Progenitor cell of endocrine pancreas (in vitro differentiated cells): ENCODE data around the gene STK10. TPM values are rescaled to one million over a fixed set of nuclear protein-coding genes. Genes with fewer than 3 reads are reported as not detected.

Experiments used
- DNase-seq: peaks from one replicate; pipeline ENCODE4 v3.0.0; 2021; ENCODE audit warnings: low spot score; ENCODE audit not compliant: unreplicated experiment
- H3K27ac Mint-ChIP-seq: 2 replicates; pipeline ENCODE4 v1.8.0; 2021; ENCODE audit warnings: mild to moderate bottlenecking, moderate library complexity, mixed read lengths
- H3K27me3 Mint-ChIP-seq: 2 replicates; pipeline ENCODE4 v1.8.0; 2021; ENCODE audit warnings: mixed read lengths
- H3K36me3 Mint-ChIP-seq: 2 replicates; pipeline ENCODE4 v1.8.0; 2022; ENCODE audit warnings: mixed read lengths; ENCODE audit not compliant: insufficient read depth
- H3K4me1 Mint-ChIP-seq: 2 replicates; pipeline ENCODE4 v1.8.0; 2021; ENCODE audit warnings: low read depth, mixed read lengths
- H3K4me3 Mint-ChIP-seq: 2 replicates; pipeline ENCODE4 v1.8.0; 2021; ENCODE audit warnings: low read depth, mild to moderate bottlenecking, moderate library complexity, mixed read lengths
- H3K9me3 Mint-ChIP-seq: 2 replicates; pipeline ENCODE4 v1.8.0; 2021; ENCODE audit warnings: low read depth, mixed read lengths
- CTCF ChIP-seq: fragments of 200-600 bp; sonication (generic); IDR thresholded peaks from one replicate; pipeline ENCODE4 v1.5.0; 2021; ENCODE audit warnings: antibody characterized with exemption, mild to moderate bottlenecking; ENCODE audit not compliant: unreplicated experiment
- total RNA-seq: library from RNA; stranded (reverse); gene quantifications from 2 replicates; pipeline ENCODE4 v1.2.1, GENCODE V29; 2021

The STK10 gene
- total RNA-seq, 1 donor from 2014 or later, result 18.1 TPM

- no peak for TF ChIP-seq CTCF
- Mint-ChIP-seq H3K36me3 (no peaks in the 10 kb centered on the region), H3K4me3 (peak overlapping the region; percentile 83), H3K4me1 (peaks cover 10% of the 10 kb centered on the region), H3K9me3 (no peaks in the 10 kb centered on the region), H3K27ac (peak overlapping the region; percentile 59), H3K27me3 (peaks cover 24% of the 10 kb centered on the region)
- no peak for DNase-seq
These were observed 649 bp downstream of the STK10 start for GRCh38 chr5:172187118-172188032.

- no peaks in the 10 kb centered on the region for H3K9me3 Mint-ChIP-seq
- no peak for TF ChIP-seq CTCF
- H3K4me3 Mint-ChIP-seq, result no peak overlapping the region
- no peaks in the 10 kb centered on the region for H3K36me3 Mint-ChIP-seq
- no peak for DNase-seq
- H3K27ac Mint-ChIP-seq, result no peak overlapping the region
- H3K4me1 Mint-ChIP-seq, result peaks cover 10% of the 10 kb centered on the region
- H3K27me3 Mint-ChIP-seq, result peaks cover 24% of the 10 kb centered on the region
These were observed 1.8 kb downstream of the STK10 start for GRCh38 chr5:172186114-172186695.

- Mint-ChIP-seq H3K4me3 (no peak overlapping the region), H3K4me1 (peaks cover 10% of the 10 kb centered on the region), H3K9me3 (no peaks in the 10 kb centered on the region), H3K27ac (no peak overlapping the region), H3K36me3 (peaks cover 2% of the 10 kb centered on the region), H3K27me3 (peaks cover 23% of the 10 kb centered on the region)
- DNase-seq, result no peak
- no peak for TF ChIP-seq CTCF
These were observed 2.9 kb downstream of the STK10 start for GRCh38 chr5:172185096-172185461.

GRCh38 chr5:172183881-172184280 is 4.1 kb downstream of the STK10 start:
- no peak overlapping the region for H3K27ac Mint-ChIP-seq
- H3K4me1 Mint-ChIP-seq, result peaks cover 7% of the 10 kb centered on the region
- TF ChIP-seq CTCF, result no peak
- peaks cover 11% of the 10 kb centered on the region for H3K27me3 Mint-ChIP-seq
- no peak overlapping the region for H3K4me3 Mint-ChIP-seq
- peaks cover 2% of the 10 kb centered on the region for H3K36me3 Mint-ChIP-seq
- H3K9me3 Mint-ChIP-seq, result no peaks in the 10 kb centered on the region
- DNase-seq, result no peak

- peaks cover 5% of the 10 kb centered on the region for H3K4me1 Mint-ChIP-seq
- no peak for TF ChIP-seq CTCF
- peaks cover 10% of the 10 kb centered on the region for H3K27me3 Mint-ChIP-seq
- no peak overlapping the region for H3K4me3 Mint-ChIP-seq
- peaks cover 3% of the 10 kb centered on the region for H3K36me3 Mint-ChIP-seq
- H3K9me3 Mint-ChIP-seq, result no peaks in the 10 kb centered on the region
- no peak overlapping the region for H3K27ac Mint-ChIP-seq
- DNase-seq, result no peak
These were observed 5.7 kb downstream of the STK10 start for GRCh38 chr5:172182291-172182690.
